Coronary artery (tissue), 2 donors: ENCODE results near the gene COL9A3.
A peak's percentile ranks its signal among the peaks of the same experiment; 100 is the strongest.

Source experiments
- DNase-seq: peaks from one replicate; pipeline ENCODE4 v3.0.0-alpha.2; 2017; ENCODE audit warnings: low spot score
- H3K27ac ChIP-seq, 2 donors: fragments of 200-600 bp; sonication (generic); one replicate each; pipeline ENCODE4 v1.5.1; 2016 to 2019
- H3K4me3 ChIP-seq: fragments of 200-600 bp; sonication (generic); 2 replicates; pipeline ENCODE4 v1.5.1; 2016; ENCODE audit warnings: mild to moderate bottlenecking, moderate library complexity
- TF ChIP-seq, protein P1 (sequence below): fragments of 200-600 bp; sonication (generic); IDR thresholded peaks from one replicate; pipeline ENCODE4 v1.5.1; 2019; ENCODE audit warnings: antibody characterized with exemption

COL9A3 gene

DNA sequence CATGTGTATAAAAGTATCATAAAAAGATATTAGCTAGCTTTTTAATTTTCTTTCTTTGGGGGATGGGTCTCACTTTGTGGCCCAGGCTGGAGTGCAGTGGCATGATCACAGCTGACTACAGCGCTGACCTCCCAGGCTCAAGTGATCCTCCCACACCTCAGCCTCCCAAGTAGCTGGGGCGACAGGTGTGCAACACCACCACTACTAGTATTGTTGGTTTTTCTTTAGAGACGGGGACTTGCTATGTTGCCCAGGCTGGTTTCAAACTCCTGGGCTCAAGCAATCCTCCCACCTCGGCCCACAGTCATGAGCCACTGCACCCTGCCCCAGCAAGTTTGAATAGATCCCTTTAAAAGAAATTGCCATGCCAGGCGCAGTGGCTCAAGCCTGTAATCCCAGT, 38.3 kb downstream of the COL9A3 start:
- Histone ChIP-seq H3K27ac (no peak overlapping the region), H3K4me3 (no peak overlapping the region)
- TF ChIP-seq, protein P1, sequence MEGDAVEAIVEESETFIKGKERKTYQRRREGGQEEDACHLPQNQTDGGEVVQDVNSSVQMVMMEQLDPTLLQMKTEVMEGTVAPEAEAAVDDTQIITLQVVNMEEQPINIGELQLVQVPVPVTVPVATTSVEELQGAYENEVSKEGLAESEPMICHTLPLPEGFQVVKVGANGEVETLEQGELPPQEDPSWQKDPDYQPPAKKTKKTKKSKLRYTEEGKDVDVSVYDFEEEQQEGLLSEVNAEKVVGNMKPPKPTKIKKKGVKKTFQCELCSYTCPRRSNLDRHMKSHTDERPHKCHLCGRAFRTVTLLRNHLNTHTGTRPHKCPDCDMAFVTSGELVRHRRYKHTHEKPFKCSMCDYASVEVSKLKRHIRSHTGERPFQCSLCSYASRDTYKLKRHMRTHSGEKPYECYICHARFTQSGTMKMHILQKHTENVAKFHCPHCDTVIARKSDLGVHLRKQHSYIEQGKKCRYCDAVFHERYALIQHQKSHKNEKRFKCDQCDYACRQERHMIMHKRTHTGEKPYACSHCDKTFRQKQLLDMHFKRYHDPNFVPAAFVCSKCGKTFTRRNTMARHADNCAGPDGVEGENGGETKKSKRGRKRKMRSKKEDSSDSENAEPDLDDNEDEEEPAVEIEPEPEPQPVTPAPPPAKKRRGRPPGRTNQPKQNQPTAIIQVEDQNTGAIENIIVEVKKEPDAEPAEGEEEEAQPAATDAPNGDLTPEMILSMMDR, result no peak
- DNase-seq, result no peak

DNA sequence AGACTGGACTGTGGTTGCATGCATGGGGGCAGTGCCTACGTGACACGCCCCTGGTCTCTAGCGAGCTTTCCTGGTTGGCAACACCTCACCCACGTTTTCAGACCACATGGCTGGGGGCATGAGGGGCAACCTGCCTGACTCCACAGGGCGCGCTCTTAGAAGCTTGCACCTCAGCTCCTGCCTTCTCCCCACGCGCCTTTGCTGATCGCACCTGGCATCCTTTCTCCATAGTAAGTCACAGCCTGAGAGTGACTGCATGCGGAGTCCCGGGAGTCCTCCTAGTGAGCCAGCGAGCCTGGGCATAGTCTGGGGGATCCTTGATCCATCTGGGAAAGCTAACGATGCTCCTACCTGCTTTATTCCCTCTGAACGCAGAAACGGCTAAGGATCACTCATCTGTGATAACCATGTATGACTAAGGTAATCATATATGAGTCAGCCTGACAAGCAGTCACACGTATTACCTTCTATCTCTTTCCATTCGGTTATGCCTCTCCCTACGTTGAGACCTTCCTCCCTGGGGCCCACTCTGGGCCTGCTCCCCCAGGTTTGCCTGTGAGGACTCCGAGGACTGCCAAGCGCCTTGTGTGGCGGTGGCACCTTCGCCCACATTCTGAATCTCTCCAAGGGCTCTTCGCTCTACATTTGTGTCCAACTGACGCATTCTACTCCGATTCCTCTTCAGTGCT, 40.2 kb downstream of the COL9A3 start:
- H3K27ac ChIP-seq, result no peak overlapping the region
- H3K4me3 ChIP-seq, result no peak overlapping the region
- TF ChIP-seq, protein P1, result no peak
- no peak for DNase-seq

DNA sequence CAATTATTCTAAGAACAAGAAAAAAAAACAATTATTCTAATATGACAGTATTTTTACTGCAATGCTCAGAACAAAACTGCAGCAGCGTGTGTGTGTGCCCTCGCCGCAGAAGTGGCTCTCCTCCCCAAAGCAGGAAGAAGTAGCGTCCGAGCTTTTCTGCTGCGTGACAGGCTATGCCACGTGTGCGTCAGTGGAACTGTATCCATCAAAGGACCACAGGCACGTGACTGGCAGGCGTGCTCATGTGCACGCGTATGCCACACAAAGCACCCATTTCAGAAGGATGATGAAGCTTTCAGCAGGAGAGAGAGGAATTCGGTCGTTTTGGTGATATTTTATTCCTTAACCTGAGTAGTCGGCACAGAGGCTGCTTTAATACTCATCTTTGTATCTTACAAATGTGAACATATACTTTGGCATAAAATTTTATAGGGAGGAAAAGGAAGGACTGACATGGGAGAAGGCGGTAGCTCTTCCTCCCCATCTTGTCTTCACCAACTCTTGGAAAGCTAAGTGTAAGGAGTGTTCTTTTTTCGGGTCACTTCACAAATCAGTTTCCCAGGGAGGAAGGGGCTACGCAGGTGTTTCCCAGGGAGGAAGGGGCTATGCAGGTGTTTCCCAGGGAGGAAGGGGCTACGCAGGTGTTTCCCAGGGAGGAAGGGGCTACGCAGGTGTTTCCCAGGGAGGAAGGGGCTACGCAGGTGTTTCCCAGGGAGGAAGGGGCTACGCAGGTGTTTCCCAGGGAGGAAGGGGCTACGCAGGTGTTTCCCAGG, 41.4 kb downstream of the COL9A3 start:
- Histone ChIP-seq H3K4me3 (no peak overlapping the region), H3K27ac (no peak overlapping the region)
- TF ChIP-seq, protein P1, result no peak
- DNase-seq, result no peak

DNA sequence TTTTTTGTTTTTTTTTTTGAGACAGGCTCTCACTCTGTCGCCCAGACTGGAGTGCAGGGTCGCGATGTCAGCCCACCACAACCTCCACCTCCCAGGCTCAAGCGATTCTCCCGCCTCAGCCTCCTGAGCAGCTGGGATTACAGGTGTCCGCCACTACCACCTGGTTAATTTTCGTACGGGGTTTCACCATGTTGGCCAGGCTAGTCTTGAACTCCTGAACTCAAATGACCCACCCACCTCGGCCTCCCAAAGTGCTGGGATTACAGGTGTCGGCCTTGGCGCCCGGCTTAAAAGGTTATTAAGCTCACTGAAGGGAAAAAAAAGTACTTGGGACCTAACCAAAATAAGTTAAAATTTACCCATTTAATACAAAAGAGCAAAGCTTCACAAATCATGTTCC, 42.9 kb downstream of the COL9A3 start:
- TF ChIP-seq, protein P1, result no peak
- no peak for DNase-seq
- H3K4me3 ChIP-seq, result no peak overlapping the region
- H3K27ac ChIP-seq, result no peak overlapping the region

DNA sequence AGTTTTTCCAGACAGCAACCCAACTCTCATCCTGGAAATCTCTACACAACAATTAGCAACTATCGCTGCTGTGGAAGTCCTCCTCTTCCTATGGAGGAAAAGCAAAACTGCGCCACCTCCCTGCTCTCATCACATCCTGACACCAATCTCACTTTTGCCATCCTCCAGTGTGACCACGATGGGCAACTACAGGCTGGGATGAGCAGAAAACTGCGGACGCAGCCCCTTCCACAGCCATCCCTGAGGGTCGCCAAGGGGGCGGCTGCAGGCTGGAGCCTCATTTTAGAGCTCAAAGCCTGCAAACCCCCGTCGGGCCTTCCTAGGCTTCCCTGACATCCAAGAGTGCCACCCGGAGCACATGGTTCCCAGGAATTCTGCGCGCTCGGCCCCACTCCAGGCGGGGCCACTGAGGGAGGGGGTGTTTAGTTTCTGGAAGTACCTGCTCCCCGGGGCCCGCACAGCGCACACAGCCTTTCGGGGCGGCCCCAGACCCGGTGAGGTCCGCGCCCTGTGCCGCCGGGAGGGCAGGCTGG, 43.6 kb downstream of the COL9A3 start:
- DNase-seq, result no peak
- H3K4me3 ChIP-seq, result peak overlapping the region; percentile 87
- TF ChIP-seq, protein P1, result no peak
- no peak overlapping the region for H3K27ac ChIP-seq

DNA sequence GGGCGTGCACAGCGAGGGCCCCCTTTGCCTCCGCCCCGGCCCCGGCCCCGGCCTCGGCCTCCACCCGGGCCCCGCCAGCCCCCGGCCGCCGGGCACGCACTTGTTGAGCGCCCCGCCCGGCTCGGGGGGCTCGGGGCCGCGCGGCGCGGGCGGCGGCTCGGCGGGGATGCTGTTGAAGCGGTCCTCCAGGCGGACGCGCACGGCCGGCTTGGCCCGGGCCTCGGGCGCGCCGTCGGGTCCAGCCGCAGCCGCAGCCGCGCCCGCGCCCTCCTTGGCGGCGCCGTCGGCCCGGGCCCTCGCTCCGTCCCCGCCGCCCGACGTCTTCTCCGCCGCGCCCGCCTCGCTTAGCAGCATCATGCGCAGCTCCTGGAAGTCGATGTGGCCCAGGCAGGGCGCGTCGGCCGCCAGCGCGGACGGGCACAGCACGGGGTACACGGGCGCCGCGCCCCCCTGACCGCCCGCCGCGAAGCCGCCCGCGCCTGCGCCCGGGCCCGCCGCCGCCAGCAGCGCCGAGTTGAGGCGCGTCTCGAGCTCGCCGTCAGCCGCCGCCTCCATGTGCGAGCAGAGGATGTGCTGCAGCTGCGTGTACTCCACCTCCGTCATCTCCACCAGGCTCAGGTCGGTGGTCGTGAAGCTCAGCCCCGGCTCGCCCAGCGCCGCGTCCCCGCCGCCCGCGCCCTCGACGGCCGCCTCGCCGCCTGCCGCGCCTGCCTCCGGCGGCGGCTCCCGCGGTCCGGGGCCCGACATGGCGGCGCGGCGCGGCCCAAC, 44.3 kb downstream of the COL9A3 start:
- H3K4me3 ChIP-seq, result peak overlapping the region; percentile 87
- no peak for DNase-seq
- H3K27ac ChIP-seq, result peak overlapping the region in 1 of 2 donors; percentile 70
- TF ChIP-seq, protein P1, result no peak
